ENCODE measurements around the gene LY6G6C.

DNA sequence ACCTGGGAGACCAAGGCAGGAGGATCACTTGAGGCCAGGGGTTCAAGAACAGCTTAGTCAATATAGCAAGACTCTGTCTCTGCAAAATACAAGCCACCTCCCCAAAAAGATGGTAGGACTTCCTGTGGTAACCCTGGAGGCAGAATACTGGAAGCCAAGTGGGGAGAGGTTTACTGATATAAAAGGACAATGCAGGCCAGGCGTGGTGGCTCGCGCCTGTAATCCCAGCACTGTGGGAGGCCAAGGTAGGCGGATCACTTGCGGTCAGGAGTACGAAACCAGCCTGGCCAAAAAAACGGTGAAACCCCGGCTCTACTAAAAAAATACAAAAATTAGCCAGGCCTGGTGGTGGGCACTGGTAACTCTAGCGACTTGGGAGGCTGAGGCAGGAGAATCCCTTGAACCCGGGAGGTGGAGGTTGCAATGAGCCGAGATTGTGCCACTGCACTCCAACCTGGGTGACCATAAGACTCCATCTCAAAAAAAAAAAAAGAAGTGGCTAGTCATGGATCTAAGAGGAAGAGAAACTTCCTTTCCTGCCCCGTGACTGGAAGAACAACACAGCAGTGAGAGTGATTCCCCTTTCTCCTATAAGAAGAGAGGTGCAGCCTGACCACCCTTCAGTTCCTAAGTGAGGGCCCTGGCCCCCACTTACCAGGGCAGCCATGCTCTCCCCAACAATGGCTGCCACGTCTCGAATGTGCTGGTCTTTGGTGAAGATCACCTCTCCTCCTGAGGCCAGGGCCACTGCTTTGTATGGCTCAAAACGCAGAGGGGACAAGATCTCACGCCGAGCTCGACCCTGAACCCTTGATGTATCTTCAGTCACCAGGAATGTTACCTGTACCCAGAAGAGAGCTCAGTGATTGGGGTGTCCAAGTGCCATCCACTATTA is 47.1 kb upstream of the LY6G6C start:
- no peak for TF ChIP-seq POLR2AphosphoS2 (IDR thresholded peaks at IDR 0.05; ENCODE audit: low read depth, low read length)
- TF ChIP-seq, protein P1, sequence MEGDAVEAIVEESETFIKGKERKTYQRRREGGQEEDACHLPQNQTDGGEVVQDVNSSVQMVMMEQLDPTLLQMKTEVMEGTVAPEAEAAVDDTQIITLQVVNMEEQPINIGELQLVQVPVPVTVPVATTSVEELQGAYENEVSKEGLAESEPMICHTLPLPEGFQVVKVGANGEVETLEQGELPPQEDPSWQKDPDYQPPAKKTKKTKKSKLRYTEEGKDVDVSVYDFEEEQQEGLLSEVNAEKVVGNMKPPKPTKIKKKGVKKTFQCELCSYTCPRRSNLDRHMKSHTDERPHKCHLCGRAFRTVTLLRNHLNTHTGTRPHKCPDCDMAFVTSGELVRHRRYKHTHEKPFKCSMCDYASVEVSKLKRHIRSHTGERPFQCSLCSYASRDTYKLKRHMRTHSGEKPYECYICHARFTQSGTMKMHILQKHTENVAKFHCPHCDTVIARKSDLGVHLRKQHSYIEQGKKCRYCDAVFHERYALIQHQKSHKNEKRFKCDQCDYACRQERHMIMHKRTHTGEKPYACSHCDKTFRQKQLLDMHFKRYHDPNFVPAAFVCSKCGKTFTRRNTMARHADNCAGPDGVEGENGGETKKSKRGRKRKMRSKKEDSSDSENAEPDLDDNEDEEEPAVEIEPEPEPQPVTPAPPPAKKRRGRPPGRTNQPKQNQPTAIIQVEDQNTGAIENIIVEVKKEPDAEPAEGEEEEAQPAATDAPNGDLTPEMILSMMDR (IDR thresholded peaks at IDR 0.05 in 2 of 3, conservative IDR thresholded peaks at IDR 0.05 in 1 of 3; ENCODE audit: control insufficient read depth in 2 of 3, extremely low read depth in 1 of 3, insufficient read depth in 1 of 3, low read depth in 3 of 3, low read length in 3 of 3): no peak
- TF ChIP-seq POLR2AphosphoS5 (IDR thresholded peaks at IDR 0.05; ENCODE audit: low read length): no peak
- TF ChIP-seq TARDBP (IDR thresholded peaks at IDR 0.05; ENCODE audit: borderline replicate concordance): no peak
- TF ChIP-seq RFX5 (IDR thresholded peaks at IDR 0.05; ENCODE audit: low read depth, low read length): no peak

Measured in GM12878 (cell line).